GM12872 (cell line): ENCODE data around the gene FTL.

Experiments
- TF ChIP-seq, protein P1 (sequence below): IDR thresholded peaks from 3 replicates; pipeline ENCODE4 v1.5.1; 2011; ENCODE audit warnings: low read depth, mild to moderate bottlenecking, low read length, moderate library complexity; ENCODE audit not compliant: insufficient read depth

Gene FTL

DNA sequence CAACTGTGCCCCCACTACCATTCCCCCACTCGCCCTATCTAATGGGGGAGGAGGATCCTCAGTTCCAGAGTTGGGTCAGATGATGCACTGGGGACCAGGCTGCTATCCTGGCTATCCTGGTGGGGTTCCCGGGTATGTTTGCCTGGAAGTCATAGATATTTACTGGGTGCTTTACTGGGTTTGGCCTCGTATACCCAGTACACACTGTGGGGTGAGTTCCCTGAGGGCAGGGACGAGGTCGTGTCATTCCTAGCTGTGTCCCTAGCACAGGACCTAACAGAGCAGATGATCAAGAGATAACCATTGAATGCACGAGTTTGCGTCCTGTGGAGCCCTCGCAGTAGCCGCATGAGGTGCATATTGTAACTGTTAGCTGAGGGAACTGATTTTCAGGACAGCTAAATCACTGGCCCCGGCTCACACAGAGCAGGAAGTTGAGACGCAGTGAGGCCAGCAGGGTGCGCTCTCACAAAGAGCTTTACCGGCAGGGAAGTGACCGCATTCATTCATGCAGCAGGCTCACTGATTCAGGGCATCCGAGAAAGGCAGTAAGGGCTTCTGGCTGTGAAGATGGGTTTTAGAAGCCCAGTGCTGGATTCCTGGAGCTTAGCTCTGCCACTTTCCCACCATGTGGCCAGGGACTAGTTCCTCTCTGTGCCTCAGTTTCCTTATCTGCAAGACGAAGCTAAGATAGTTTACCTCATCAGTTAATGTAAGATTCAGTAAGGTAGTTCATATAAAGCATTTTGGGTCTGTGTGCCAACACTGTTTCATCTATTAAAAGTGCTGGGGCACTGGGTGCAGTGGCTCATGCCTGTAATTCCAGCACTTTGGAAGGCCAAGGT, 34.6 kb downstream of the FTL start:
- TF ChIP-seq, protein P1, sequence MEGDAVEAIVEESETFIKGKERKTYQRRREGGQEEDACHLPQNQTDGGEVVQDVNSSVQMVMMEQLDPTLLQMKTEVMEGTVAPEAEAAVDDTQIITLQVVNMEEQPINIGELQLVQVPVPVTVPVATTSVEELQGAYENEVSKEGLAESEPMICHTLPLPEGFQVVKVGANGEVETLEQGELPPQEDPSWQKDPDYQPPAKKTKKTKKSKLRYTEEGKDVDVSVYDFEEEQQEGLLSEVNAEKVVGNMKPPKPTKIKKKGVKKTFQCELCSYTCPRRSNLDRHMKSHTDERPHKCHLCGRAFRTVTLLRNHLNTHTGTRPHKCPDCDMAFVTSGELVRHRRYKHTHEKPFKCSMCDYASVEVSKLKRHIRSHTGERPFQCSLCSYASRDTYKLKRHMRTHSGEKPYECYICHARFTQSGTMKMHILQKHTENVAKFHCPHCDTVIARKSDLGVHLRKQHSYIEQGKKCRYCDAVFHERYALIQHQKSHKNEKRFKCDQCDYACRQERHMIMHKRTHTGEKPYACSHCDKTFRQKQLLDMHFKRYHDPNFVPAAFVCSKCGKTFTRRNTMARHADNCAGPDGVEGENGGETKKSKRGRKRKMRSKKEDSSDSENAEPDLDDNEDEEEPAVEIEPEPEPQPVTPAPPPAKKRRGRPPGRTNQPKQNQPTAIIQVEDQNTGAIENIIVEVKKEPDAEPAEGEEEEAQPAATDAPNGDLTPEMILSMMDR = peak; percentile 80

DNA sequence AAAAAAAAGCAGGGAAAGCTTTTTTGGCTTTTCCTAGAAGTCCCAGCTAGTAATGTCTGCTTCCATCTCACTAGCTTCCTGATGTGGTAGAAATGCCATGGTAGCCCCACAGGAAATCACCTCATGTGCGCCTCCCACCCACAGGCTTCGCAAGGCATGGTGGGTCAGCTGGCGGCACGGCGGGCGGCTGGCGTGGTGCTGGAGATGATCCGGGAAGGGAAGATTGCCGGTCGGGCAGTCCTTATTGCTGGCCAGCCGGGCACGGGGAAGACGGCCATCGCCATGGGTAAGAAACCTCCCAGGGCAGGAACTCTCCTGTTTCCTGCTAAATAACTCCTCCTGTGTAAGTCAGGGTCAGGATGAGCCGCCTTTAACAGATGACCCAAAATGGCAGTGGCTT, 39.0 kb downstream of the FTL start:
- TF ChIP-seq, protein P1 = no peak

DNA sequence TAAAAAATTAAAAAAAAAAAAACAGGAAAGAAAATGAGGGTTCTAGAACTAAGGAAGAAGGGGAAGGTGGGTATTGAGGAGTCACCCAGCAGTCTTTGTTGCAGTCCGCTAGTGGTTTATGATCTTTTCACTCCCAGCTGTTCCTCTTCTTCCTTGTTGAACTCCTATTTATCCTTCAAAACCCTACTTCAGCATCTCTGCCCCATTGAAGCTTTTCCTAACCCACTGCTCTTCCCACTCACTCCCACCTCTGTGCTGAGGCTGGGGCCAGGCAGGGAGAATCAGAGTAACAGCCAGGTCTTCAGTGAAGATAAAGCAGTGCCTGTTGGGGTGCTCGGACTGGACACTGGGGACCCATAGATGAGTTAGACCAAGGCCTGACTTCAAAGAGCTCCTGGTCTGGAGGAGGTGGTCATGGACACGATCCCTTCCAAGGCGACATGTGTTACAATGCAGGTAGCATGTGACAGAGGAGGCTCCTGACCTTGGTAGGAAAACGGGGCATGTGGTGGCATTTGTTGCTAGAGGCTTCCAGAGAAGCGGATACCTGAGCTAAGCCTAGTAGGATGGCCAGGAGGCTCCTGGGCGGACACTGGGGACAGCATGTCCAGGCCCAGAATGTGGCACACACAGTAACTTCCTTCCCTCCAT, 40.0 kb downstream of the FTL start:
- TF ChIP-seq, protein P1 = no peak

DNA sequence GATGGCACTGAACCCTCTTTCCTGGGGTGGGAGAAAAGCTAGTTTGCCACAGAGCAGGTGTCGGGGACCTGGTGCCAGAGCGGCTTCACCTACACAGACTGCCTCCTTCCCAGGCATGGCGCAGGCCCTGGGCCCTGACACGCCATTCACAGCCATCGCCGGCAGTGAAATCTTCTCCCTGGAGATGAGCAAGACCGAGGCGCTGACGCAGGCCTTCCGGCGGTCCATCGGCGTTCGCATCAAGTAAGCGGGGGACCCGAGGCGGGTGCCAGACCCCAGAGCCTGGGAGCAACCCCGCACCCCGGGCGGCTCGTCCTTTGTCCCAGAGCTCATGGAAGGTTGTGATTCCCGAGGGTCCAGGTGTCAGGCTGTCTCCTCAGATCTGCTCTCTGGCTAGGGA, 41.8 kb downstream of the FTL start:
- TF ChIP-seq, protein P1 = no peak

DNA sequence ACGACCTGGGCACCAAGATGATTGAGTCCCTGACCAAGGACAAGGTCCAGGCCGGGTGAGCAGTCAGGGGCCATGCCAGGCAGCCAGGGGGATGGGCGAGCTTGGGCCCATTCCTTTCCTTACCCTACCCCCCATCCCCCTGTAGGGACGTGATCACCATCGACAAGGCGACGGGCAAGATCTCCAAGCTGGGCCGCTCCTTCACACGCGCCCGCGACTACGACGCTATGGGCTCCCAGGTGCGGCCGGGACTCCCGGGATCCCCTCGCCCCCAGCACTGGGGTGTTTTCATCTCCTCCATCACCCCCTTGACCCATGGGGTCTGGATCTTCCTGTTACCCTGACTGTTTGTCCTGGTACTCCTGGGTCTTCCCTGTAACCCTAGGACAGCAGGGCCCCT, 44.7 kb downstream of the FTL start:
- TF ChIP-seq, protein P1 = no peak

DNA sequence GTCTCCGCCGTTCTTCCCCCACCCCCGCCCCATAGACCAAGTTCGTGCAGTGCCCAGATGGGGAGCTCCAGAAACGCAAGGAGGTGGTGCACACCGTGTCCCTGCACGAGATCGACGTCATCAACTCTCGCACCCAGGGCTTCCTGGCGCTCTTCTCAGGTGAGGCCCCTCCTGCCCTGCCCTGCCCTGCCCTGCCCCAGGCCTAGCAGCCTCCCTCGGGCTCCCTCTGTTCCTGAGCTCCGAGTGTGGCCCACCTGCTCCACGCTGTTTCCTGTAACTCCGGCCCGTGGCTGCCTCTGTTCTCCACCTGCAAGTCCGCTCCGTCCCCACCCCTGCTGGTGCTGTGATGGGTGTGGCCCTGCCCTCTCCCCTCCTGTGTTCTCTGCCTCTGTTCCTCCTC, 45.3 kb downstream of the FTL start:
- TF ChIP-seq, protein P1 = no peak

DNA sequence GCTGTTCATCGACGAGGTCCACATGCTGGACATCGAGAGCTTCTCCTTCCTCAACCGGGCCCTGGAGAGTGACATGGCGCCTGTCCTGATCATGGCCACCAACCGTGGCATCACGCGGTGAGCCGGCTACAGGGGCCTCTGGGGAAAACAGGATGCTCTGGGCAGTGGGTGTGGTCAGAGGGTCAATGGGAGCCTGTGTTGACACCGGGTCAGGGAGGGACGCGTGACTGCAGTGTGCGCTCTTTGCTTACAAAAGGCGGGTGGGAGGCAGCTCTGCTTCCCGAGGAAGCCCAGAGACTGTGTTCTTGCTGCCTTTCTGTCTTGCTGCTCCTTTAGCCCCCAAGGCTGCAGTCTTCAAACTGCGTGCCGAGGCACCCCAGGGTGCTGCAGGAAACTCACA, 46.1 kb downstream of the FTL start:
- TF ChIP-seq, protein P1 = no peak
